ACC112 (cell line): ENCODE measurements around the gene CHAD.

Source experiments
- H2AFZ ChIP-seq: fragments of 200-600 bp; sonication (generic); one replicate; pipeline ENCODE4 v1.6.0; 2017; ENCODE audit warnings: antibody characterized with exemption, low read length; ENCODE audit not compliant: unreplicated experiment
- H3K27ac ChIP-seq: fragments of 200-600 bp; sonication (generic); 2 replicates; pipeline ENCODE4 v1.5.1; 2014; ENCODE audit warnings: low read depth, mild to moderate bottlenecking, antibody characterized with exemption, low read length, moderate library complexity
- H3K27me3 ChIP-seq: fragments of 200-600 bp; sonication (generic); 2 replicates; pipeline ENCODE4 v1.6.1; 2014; ENCODE audit warnings: mild to moderate bottlenecking, antibody characterized with exemption, low read length, moderate library complexity, mixed read lengths; ENCODE audit not compliant: insufficient read depth
- H3K36me3 ChIP-seq: fragments of 200-600 bp; sonication (generic); 2 replicates; pipeline ENCODE4 v1.6.1; 2016; ENCODE audit warnings: mild to moderate bottlenecking, antibody characterized with exemption, low read length, moderate library complexity, mixed read lengths; ENCODE audit not compliant: insufficient read depth
- H3K4me1 ChIP-seq: fragments of 200-600 bp; sonication (generic); one replicate; pipeline ENCODE4 v1.6.1; 2016; ENCODE audit warnings: low read length, mixed read lengths; ENCODE audit not compliant: insufficient read depth, unreplicated experiment, control insufficient read depth
- H3K4me3 ChIP-seq: fragments of 200-600 bp; sonication (generic); 2 replicates; pipeline ENCODE4 v1.5.1; 2014; ENCODE audit warnings: mild to moderate bottlenecking, low read depth, low read length
- H3K79me2 ChIP-seq: fragments of 200-600 bp; sonication (generic); one replicate; pipeline ENCODE4 v1.6.0; 2016; ENCODE audit warnings: low read length; ENCODE audit not compliant: control insufficient read depth, unreplicated experiment, insufficient read depth

Gene CHAD

GRCh38 chr17:50452630-50453300, 15.9 kb downstream of the CHAD start:
- Histone ChIP-seq H3K4me1 (no peaks in the 10 kb centered on the region), H3K79me2 (peaks cover 3% of the 10 kb centered on the region), H3K4me3 (no peak overlapping the region), H2AFZ (no peak overlapping the region), H3K27ac (no peak overlapping the region), H3K27me3 (no peaks in the 10 kb centered on the region), H3K36me3 (no peaks in the 10 kb centered on the region)

GRCh38 chr17:50451943-50452629, 16.6 kb downstream of the CHAD start:
- H3K27me3 ChIP-seq, result no peaks in the 10 kb centered on the region
- H3K27ac ChIP-seq, result no peak overlapping the region
- no peak overlapping the region for H3K4me3 ChIP-seq
- no peaks in the 10 kb centered on the region for H3K36me3 ChIP-seq
- no peak overlapping the region for H2AFZ ChIP-seq
- H3K4me1 ChIP-seq, result no peaks in the 10 kb centered on the region
- peaks cover 3% of the 10 kb centered on the region for H3K79me2 ChIP-seq

GRCh38 chr17:50448643-50449042, 20.0 kb downstream of the CHAD start:
- no peaks in the 10 kb centered on the region for H3K36me3 ChIP-seq
- H3K79me2 ChIP-seq, result peaks cover 3% of the 10 kb centered on the region
- no peaks in the 10 kb centered on the region for H3K4me1 ChIP-seq
- H3K4me3 ChIP-seq, result no peak overlapping the region
- H3K27me3 ChIP-seq, result no peaks in the 10 kb centered on the region
- no peak overlapping the region for H3K27ac ChIP-seq
- H2AFZ ChIP-seq, result no peak overlapping the region

- Histone ChIP-seq H3K4me3 (no peak overlapping the region), H3K79me2 (peaks cover 3% of the 10 kb centered on the region), H3K4me1 (peaks cover 6% of the 10 kb centered on the region), H3K36me3 (no peaks in the 10 kb centered on the region), H2AFZ (no peak overlapping the region), H3K27me3 (no peaks in the 10 kb centered on the region), H3K27ac (no peak overlapping the region)
Measured at GRCh38 chr17:50447870-50448595, 20.6 kb downstream of the CHAD start.

- H2AFZ ChIP-seq, result no peak overlapping the region
- H3K4me3 ChIP-seq, result no peak overlapping the region
- no peaks in the 10 kb centered on the region for H3K36me3 ChIP-seq
- H3K27me3 ChIP-seq, result no peaks in the 10 kb centered on the region
- peaks cover 8% of the 10 kb centered on the region for H3K4me1 ChIP-seq
- H3K79me2 ChIP-seq, result no peaks in the 10 kb centered on the region
- H3K27ac ChIP-seq, result no peak overlapping the region
Measured at GRCh38 chr17:50445730-50446325, 22.9 kb downstream of the CHAD start.

GRCh38 chr17:50444841-50445715, 23.6 kb downstream of the CHAD start:
- no peaks in the 10 kb centered on the region for H3K27me3 ChIP-seq
- no peak overlapping the region for H2AFZ ChIP-seq
- H3K79me2 ChIP-seq, result no peaks in the 10 kb centered on the region
- peaks cover 8% of the 10 kb centered on the region for H3K4me1 ChIP-seq
- no peak overlapping the region for H3K27ac ChIP-seq
- no peaks in the 10 kb centered on the region for H3K36me3 ChIP-seq
- no peak overlapping the region for H3K4me3 ChIP-seq

- Histone ChIP-seq H3K27ac (no peak overlapping the region), H3K27me3 (no peaks in the 10 kb centered on the region), H3K4me3 (no peak overlapping the region), H3K36me3 (no peaks in the 10 kb centered on the region), H2AFZ (no peak overlapping the region), H3K79me2 (no peaks in the 10 kb centered on the region), H3K4me1 (peaks cover 8% of the 10 kb centered on the region)
Measured at GRCh38 chr17:50443505-50443974, 25.1 kb downstream of the CHAD start.

- Histone ChIP-seq H3K4me3 (no peak overlapping the region), H2AFZ (no peak overlapping the region), H3K79me2 (peaks cover 2% of the 10 kb centered on the region), H3K36me3 (0 out of 2 replicates have a peak, but pooled peaks cover 4% of the 10 kb centered on the region), H3K27ac (no peak overlapping the region), H3K4me1 (peaks cover 8% of the 10 kb centered on the region), H3K27me3 (no peaks in the 10 kb centered on the region)
Measured at GRCh38 chr17:50440838-50441829, 27.5 kb downstream of the CHAD start.

- Histone ChIP-seq H3K27me3 (no peaks in the 10 kb centered on the region), H3K27ac (no peak overlapping the region), H3K36me3 (0 out of 2 replicates have a peak, but pooled peaks cover 4% of the 10 kb centered on the region), H3K79me2 (peaks cover 2% of the 10 kb centered on the region), H3K4me3 (no peak overlapping the region), H2AFZ (no peak overlapping the region), H3K4me1 (peaks cover 8% of the 10 kb centered on the region)
Measured at GRCh38 chr17:50440172-50440837, 28.4 kb downstream of the CHAD start.
